Stomach (tissue), 9 donors: ENCODE results near the gene FAM83E. TPM values are rescaled to one million over a fixed set of nuclear protein-coding genes. Genes with fewer than 3 reads are reported as not detected.
A peak's percentile ranks its signal among the peaks of the same experiment; 100 is the strongest.

Experiments used
- DNase-seq, 2 donors: peaks; one replicate each; pipeline versions ENCODE4 v3.0.0 to v3.0.0-alpha.2; 2013 to 2019
- H3K27ac ChIP-seq, 5 donors: fragments of 200-600 bp in 4 of 5; sonication (generic) in 4 of 5; one replicate each; pipeline ENCODE4 v1.5.1; 2013 to 2019; ENCODE audit warnings: mild to moderate bottlenecking in 1 of 5, moderate library complexity in 1 of 5
- H3K27me3 ChIP-seq, 3 donors: fragments of 200-600 bp; sonication (generic); one replicate each; pipeline ENCODE4 v1.5.1; 2017 to 2019; ENCODE audit warnings: mixed run types in 1 of 3
- H3K36me3 ChIP-seq, 4 donors: fragments of 200-600 bp; sonication (generic); 1 replicate in 3 of 4; 2 replicates in 1 of 4; pipeline ENCODE4 v1.5.1; 2016 to 2019
- H3K4me1 ChIP-seq, 4 donors: fragments of 200-600 bp; sonication (generic); one replicate each; pipeline ENCODE4 v1.5.1; 2016 to 2019
- H3K4me3 ChIP-seq, 4 donors: fragments of 200-600 bp; sonication (generic) in 3 of 4; one replicate each; pipeline ENCODE4 v1.5.1; 2016 to 2019; ENCODE audit warnings: mild to moderate bottlenecking in 1 of 4
- H3K9me3 ChIP-seq, 4 donors: fragments of 200-600 bp; sonication (generic); one replicate each; pipeline ENCODE4 v1.5.1; 2016 to 2019
- CTCF ChIP-seq, 7 experiments: fragments of 450-650 bp in 4 of 7; fragments of 200-600 bp in 3 of 7; sonication (generic) in 3 of 7; IDR thresholded peaks; one replicate each; pipeline ENCODE4 v1.5.1; 2016 to 2019; ENCODE audit warnings: antibody characterized with exemption in 7 of 7, control low read depth in 2 of 7, mild to moderate bottlenecking in 1 of 7
- EP300 ChIP-seq: sonication (generic); formaldehyde crosslinking; IDR thresholded peaks from one replicate; pipeline ENCODE4 v1.6.1; 2017; ENCODE audit warnings: antibody characterized with exemption
- POLR2A ChIP-seq, 4 donors: fragments of 450-650 bp; IDR thresholded peaks; one replicate each; pipeline ENCODE4 v1.6.1; 2016; ENCODE audit warnings: antibody characterized with exemption in 4 of 4, control low read depth in 2 of 4, mild to moderate bottlenecking in 1 of 4, moderate library complexity in 1 of 4
- POLR2AphosphoS5 ChIP-seq, 3 donors: sonication (generic); formaldehyde crosslinking; IDR thresholded peaks; one replicate each; pipeline ENCODE4 v1.6.1; 2016; ENCODE audit warnings: antibody characterized with exemption in 3 of 3
- WGBS, 5 donors: extraction: QIAGEN DNeasy Blood & Tissue Kit in 3 of 5; methylation state at CpG; one replicate each; pipeline versions ENCODE4 v1.1.5 to v1.1.7; 2013 to 2018; 5-methylcytosine and 5-hydroxymethylcytosine counted together
- intact Hi-C: fragments of 100-400 bp; cut with DNase I; formaldehyde crosslinking; loops from one replicate; pipeline ENCODE4 v1.15.1; 2023; ENCODE audit warnings: low total_unique reads
- polyA plus RNA-seq, 3 donors: library from polyadenylated mRNA; stranded (reverse); fragments of 200-250 nt; gene quantifications; one replicate each; pipeline ENCODE4 v1.2.3, GENCODE V29; 2013
- total RNA-seq, 5 donors: library from RNA; depleted of rRNA; stranded (reverse); fragments of >200 nt; gene quantifications; one replicate each; pipeline versions ENCODE4 v1.1.0 to v1.2.3, GENCODE V29; 2014 to 2016
- donor health status: healthy with polysubstance abuse.
- donor health status: Bipolar disorder and iron deficiency.
- donor health status: healthy.

Gene FAM83E
- total and polyA plus RNA-seq, 8 donors, result 13.3 to 275 (median 46.3) TPM

- no peaks in the 10 kb centered on the region for H3K27me3 ChIP-seq
- intact Hi-C loops, result no loop called here
- DNase-seq, result peak; percentile 99 to 100
- peaks cover 0 to 32% (median 11%) of the 10 kb centered on the region in 4 donors for H3K36me3 ChIP-seq
- peak in 2 of 3 donors; percentile 43 to 89 for TF ChIP-seq POLR2AphosphoS5 (IDR thresholded peaks at IDR 0.05)
- TF ChIP-seq CTCF (IDR thresholded peaks at IDR 0.05), result no peak
- peaks cover 23 to 81% (median 60%) of the 10 kb centered on the region in 4 donors for H3K4me1 ChIP-seq
- peak overlapping the region; percentile 85 to 93 (median 89) for H3K27ac ChIP-seq
- no peaks in the 10 kb centered on the region for H3K9me3 ChIP-seq
- peak overlapping the region; percentile 47 to 60 (median 48) for H3K4me3 ChIP-seq
- WGBS, 5 donors, result 0 to 1% (median 1%) methylated on average over 17 to 40 of the region's 40 CpGs
These were observed 9.3 kb upstream of the FAM83E start for GRCh38 chr19:48624067-48624594.

- no peak for DNase-seq
- intact Hi-C loops, result no loop called here
- peak overlapping the region; percentile 78 to 93 (median 87) for H3K27ac ChIP-seq
- H3K4me1 ChIP-seq, result peaks cover 23 to 76% (median 57%) of the 10 kb centered on the region in 4 donors
- peak overlapping the region; percentile 23 to 49 (median 48) for H3K4me3 ChIP-seq
- no peaks in the 10 kb centered on the region for H3K9me3 ChIP-seq
- WGBS, 5 donors, result 25 to 34% (median 28%) methylated on average over 8 of the region's 8 CpGs
- H3K27me3 ChIP-seq, result no peaks in the 10 kb centered on the region
- TF ChIP-seq POLR2AphosphoS5 (IDR thresholded peaks at IDR 0.05) (no peak), POLR2A (IDR thresholded peaks at IDR 0.05) (no peak), EP300 (no peak), CTCF (IDR thresholded peaks at IDR 0.05) (no peak)
- H3K36me3 ChIP-seq, result peaks cover 0 to 29% (median 8%) of the 10 kb centered on the region in 4 donors
These were observed 8.7 kb upstream of the FAM83E start for GRCh38 chr19:48623556-48624066.

- intact Hi-C loops, result no loop called here
- H3K36me3 ChIP-seq, result peaks cover 24 to 28% (median 27%) of the 10 kb centered on the region in 4 donors
- H3K4me1 ChIP-seq, result peaks cover 53 to 75% (median 64%) of the 10 kb centered on the region in 4 donors
- no peaks in the 10 kb centered on the region for H3K27me3 ChIP-seq
- 26 to 31% (median 29%) methylated on average over 6 of the region's 6 CpGs for WGBS, 5 donors
- peak overlapping the region; percentile 82 to 94 (median 93) for H3K27ac ChIP-seq
- no peak for TF ChIP-seq CTCF (IDR thresholded peaks at IDR 0.05)
- no peak for TF ChIP-seq POLR2AphosphoS5 (IDR thresholded peaks at IDR 0.05)
- TF ChIP-seq EP300, result no peak
- no peak for TF ChIP-seq POLR2A (IDR thresholded peaks at IDR 0.05)
- no peak for DNase-seq
- no peaks in the 10 kb centered on the region for H3K9me3 ChIP-seq
- peak overlapping the region; percentile 72 to 93 (median 90) for H3K4me3 ChIP-seq
These were observed 5.1 kb upstream of the FAM83E start for GRCh38 chr19:48619692-48620585.

- DNase-seq, result peak; percentile 97 to 100
- H3K9me3 ChIP-seq, result no peaks in the 10 kb centered on the region
- TF ChIP-seq CTCF (IDR thresholded peaks at IDR 0.05) (no peak), POLR2AphosphoS5 (IDR thresholded peaks at IDR 0.05) (peak; percentile 92 to 99 (median 97)), POLR2A (IDR thresholded peaks at IDR 0.05) (peak in 2 of 4 donors; percentile 70 to 73)
- peaks cover 50 to 76% (median 61%) of the 10 kb centered on the region in 4 donors for H3K4me1 ChIP-seq
- peak within 1 kb of the TSS; percentile 82 to 94 (median 93) for H3K27ac ChIP-seq
- 0 to 1% (median 0%) methylated on average over 37 to 69 of the region's 69 CpGs for WGBS, 5 donors
- no peaks in the 10 kb centered on the region for H3K27me3 ChIP-seq
- H3K4me3 ChIP-seq, result peak within 1 kb of the TSS; percentile 72 to 93 (median 90)
- intact Hi-C loops, result no loop called here
- H3K36me3 ChIP-seq, result peaks cover 24 to 32% (median 30%) of the 10 kb centered on the region in 4 donors
These were observed 4.2 kb upstream of the FAM83E start, which contains the start of the genes RPL18 and SPHK2 for GRCh38 chr19:48618916-48619691. TSS of gene RPL18 (minus strand) at chr19:48619178. CDS start at chr19:48619143, 35 bp downstream. TSS of gene SPHK2 (plus strand) at chr19:48619506. CDS start at chr19:48620515, 1,009 bp downstream.
